CD4-positive, alpha-beta T cell (primary cell): Measurements from ENCODE around the gene FOSL2. TPM values are rescaled to one million over a fixed set of nuclear protein-coding genes. Genes with fewer than 3 reads are reported as not detected.

ENCODE experiments used
- ATAC-seq: fragments of 200-7000 bp; cut with Tn5 transposase; one replicate; pipeline ENCODE4 v1.10.0; 2022; ENCODE audit warnings: mild to moderate bottlenecking; ENCODE audit not compliant: poor library complexity
- CTCF ChIA-PET: fragments of 350-600 bp; sonication (Branson Sonifier 250); formaldehyde crosslinking; loops from one replicate; lab custom pipeline; 2021; ENCODE audit warnings: antibody characterized with exemption, inconsistent platforms; lab: Charles Lee
- POLR2A ChIA-PET: fragments of 350-600 bp; sonication (Branson Sonifier 250); formaldehyde crosslinking; loops from one replicate; lab custom pipeline; 2021; ENCODE audit warnings: antibody characterized with exemption, inconsistent platforms; lab: Charles Lee
- DNase-seq, 14 experiments: peaks; one replicate each; pipeline ENCODE4 v3.0.0-alpha.2; 2013 to 2020; ENCODE audit warnings: mixed read lengths in 2 of 14
- H3K27ac ChIP-seq, 2 donors: one replicate each; pipeline versions ENCODE4 v1.5.1 to v1.7.0; 2013; ENCODE audit warnings: low read length in 2 of 2, low read depth in 1 of 2, mild to moderate bottlenecking in 1 of 2
- H3K27me3 ChIP-seq, 2 experiments: 1 replicate in 1 of 2; 2 replicates in 1 of 2; pipeline versions ENCODE4 v1.6.1 to v1.7.0; 2013; ENCODE audit warnings: low read length in 2 of 2, control low read depth in 1 of 2, mild to moderate bottlenecking in 1 of 2, moderate library complexity in 1 of 2; ENCODE audit not compliant: insufficient read depth in 2 of 2, control insufficient read depth in 1 of 2
- H3K36me3 ChIP-seq: one replicate; pipeline ENCODE4 v1.6.1; 2013; ENCODE audit warnings: low read length, control low read depth; ENCODE audit not compliant: insufficient read depth
- H3K4me1 ChIP-seq: one replicate; pipeline ENCODE4 v1.6.1; 2013; ENCODE audit warnings: low read length, control low read depth; ENCODE audit not compliant: insufficient read depth
- H3K4me3 ChIP-seq: one replicate; pipeline ENCODE4 v1.5.1; 2013; ENCODE audit warnings: mild to moderate bottlenecking, low read length, moderate library complexity
- H3K9me3 ChIP-seq, 2 experiments: 1 replicate in 1 of 2; 2 replicates in 1 of 2; pipeline versions ENCODE4 v1.6.1 to v1.7.0; 2013; ENCODE audit warnings: low read length in 2 of 2, mild to moderate bottlenecking in 2 of 2, control low read depth in 1 of 2, moderate library complexity in 1 of 2; ENCODE audit not compliant: control insufficient read depth in 1 of 2, insufficient read depth in 1 of 2
- H3K27ac Mint-ChIP-seq: one replicate; pipeline ENCODE4 v1.8.0; 2020; ENCODE audit warnings: mixed read lengths
- H3K27me3 Mint-ChIP-seq: one replicate; pipeline ENCODE4 v1.8.0; 2021; ENCODE audit warnings: mixed read lengths
- H3K36me3 Mint-ChIP-seq: one replicate; pipeline ENCODE4 v1.8.0; 2021; ENCODE audit warnings: low read depth, mixed read lengths
- H3K4me1 Mint-ChIP-seq: one replicate; pipeline ENCODE4 v1.8.0; 2021; ENCODE audit warnings: low read depth, mixed read lengths
- H3K4me3 Mint-ChIP-seq: one replicate; pipeline ENCODE4 v1.8.0; 2020; ENCODE audit warnings: mild to moderate bottlenecking, mixed read lengths
- H3K9me3 Mint-ChIP-seq: one replicate; pipeline ENCODE4 v1.8.0; 2020; ENCODE audit warnings: mixed read lengths
- intact Hi-C, 2 experiments: fragments of 100-400 bp; cut with DNase I in 1 of 2; cut with micrococcal nuclease in 1 of 2; formaldehyde crosslinking; loops; one replicate each; pipeline versions ENCODE4 v1.15.1 to v1.9.0; 2023 to 2025; cut with DNase I, micrococcal nuclease
- total RNA-seq, 174 experiments: library from RNA in 2 of 174; stranded (reverse) in 2 of 174; gene quantifications; one replicate each; pipeline ENCODE4 v1.2.3 and lab custom pipeline; 2021 to 2026
- TF ChIP-seq, protein P1 (sequence below): fragments of 200-600 bp; IDR thresholded peaks from one replicate; pipeline ENCODE4 v1.8.0; 2022; ENCODE audit warnings: antibody characterized with exemption, mild to moderate bottlenecking

FOSL2 gene
- total RNA-seq, 2 experiments from 2014 or later = 152 to 155 TPM

DNA sequence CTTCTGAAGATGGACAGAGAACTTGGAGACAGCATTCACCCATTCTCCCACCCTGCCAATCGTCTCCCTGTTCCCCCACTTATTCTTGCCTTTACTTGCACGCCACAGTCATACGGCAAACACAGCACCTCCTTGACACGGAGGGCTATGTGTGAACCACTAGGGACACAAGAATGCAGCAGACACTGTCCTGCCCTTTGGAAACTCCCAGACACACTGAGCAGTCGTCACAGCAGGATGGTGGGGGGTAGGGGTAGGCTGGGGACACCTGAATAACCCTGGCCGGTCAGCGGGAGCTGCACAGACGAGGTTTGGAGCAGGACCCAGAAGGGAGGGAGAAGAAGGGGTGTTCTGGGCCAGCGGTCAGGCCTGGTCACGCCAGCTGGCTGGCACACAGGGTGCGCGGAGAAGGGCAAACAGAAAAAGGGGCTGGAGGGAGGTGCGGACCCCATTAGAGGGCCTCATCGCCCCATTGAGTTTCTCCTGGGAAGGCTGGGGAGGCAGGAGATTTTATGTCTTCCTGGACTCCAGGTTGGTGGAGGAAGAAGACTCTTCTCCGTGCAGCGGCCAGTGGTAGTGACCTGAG, 40.0 kb upstream of the FOSL2 start:
- TF ChIP-seq, protein P1, sequence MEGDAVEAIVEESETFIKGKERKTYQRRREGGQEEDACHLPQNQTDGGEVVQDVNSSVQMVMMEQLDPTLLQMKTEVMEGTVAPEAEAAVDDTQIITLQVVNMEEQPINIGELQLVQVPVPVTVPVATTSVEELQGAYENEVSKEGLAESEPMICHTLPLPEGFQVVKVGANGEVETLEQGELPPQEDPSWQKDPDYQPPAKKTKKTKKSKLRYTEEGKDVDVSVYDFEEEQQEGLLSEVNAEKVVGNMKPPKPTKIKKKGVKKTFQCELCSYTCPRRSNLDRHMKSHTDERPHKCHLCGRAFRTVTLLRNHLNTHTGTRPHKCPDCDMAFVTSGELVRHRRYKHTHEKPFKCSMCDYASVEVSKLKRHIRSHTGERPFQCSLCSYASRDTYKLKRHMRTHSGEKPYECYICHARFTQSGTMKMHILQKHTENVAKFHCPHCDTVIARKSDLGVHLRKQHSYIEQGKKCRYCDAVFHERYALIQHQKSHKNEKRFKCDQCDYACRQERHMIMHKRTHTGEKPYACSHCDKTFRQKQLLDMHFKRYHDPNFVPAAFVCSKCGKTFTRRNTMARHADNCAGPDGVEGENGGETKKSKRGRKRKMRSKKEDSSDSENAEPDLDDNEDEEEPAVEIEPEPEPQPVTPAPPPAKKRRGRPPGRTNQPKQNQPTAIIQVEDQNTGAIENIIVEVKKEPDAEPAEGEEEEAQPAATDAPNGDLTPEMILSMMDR = no peak
- no peaks in the 10 kb centered on the region for H3K27me3 ChIP-seq
- no peaks in the 10 kb centered on the region for H3K9me3 ChIP-seq
- POLR2A ChIA-PET = no interaction called here
- intact Hi-C loops = no loop called here
- H3K4me3 ChIP-seq = no peak overlapping the region
- no peak overlapping the region for H3K27ac Mint-ChIP-seq
- H3K27me3 Mint-ChIP-seq = no peaks in the 10 kb centered on the region
- H3K36me3 Mint-ChIP-seq = no peaks in the 10 kb centered on the region
- CTCF ChIA-PET = interaction anchor here (1.2 kb wide), 1 partner anchor 50 kb away, joined by 4 read pairs; no protein-coding TSS in a partner anchor
- no peak for ATAC-seq
- H3K4me1 ChIP-seq = peaks cover 41% of the 10 kb centered on the region
- no peak overlapping the region for H3K27ac ChIP-seq
- H3K4me1 Mint-ChIP-seq = peaks cover 13% of the 10 kb centered on the region
- no peaks in the 10 kb centered on the region for H3K36me3 ChIP-seq
- no peak overlapping the region for H3K4me3 Mint-ChIP-seq
- no peaks in the 10 kb centered on the region for H3K9me3 Mint-ChIP-seq
- DNase-seq = no peak

DNA sequence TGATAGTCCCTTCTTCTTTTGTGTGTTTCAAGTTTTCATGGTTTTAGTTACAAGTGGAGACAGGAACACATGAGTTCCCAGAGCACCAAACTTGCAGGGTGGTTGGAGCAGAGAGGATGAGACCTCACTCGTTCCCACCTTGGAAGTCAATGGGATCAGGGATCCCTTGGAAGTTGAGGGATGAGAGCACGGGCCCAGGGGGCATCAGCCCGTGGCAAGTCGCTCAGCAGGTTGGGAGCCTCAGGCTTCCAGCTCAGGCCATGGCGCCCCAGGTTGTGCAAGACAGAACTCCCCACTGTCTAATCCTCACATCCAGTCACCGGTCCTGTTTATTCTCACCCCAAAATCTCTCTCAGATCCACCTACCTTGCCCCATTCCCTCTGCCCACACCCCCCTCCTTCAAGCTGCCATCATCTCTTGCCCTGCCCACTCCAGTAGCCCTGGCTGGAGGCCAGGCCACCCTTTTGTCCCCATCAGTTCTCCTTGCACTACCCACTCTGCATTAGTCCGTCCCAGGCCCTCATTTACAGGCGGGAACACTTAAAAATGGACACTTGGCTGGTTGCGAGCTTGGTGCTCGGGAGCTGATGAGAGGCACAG, 37.6 kb upstream of the FOSL2 start:
- H3K27ac Mint-ChIP-seq = peak overlapping the region; percentile 42
- POLR2A ChIA-PET = no interaction called here
- no peaks in the 10 kb centered on the region for H3K9me3 ChIP-seq
- no peaks in the 10 kb centered on the region for H3K27me3 ChIP-seq
- DNase-seq (no peak), ATAC-seq (no peak)
- no peaks in the 10 kb centered on the region for H3K36me3 ChIP-seq
- intact Hi-C loops = no loop called here
- H3K4me3 ChIP-seq = no peak overlapping the region
- no peak overlapping the region for H3K27ac ChIP-seq
- CTCF ChIA-PET = no interaction called here
- no peaks in the 10 kb centered on the region for H3K36me3 Mint-ChIP-seq
- no peak overlapping the region for H3K4me3 Mint-ChIP-seq
- peaks cover 40% of the 10 kb centered on the region for H3K4me1 ChIP-seq
- H3K4me1 Mint-ChIP-seq = peaks cover 23% of the 10 kb centered on the region
- peaks cover 4% of the 10 kb centered on the region for H3K27me3 Mint-ChIP-seq
- no peaks in the 10 kb centered on the region for H3K9me3 Mint-ChIP-seq
- TF ChIP-seq, protein P1 = no peak

DNA sequence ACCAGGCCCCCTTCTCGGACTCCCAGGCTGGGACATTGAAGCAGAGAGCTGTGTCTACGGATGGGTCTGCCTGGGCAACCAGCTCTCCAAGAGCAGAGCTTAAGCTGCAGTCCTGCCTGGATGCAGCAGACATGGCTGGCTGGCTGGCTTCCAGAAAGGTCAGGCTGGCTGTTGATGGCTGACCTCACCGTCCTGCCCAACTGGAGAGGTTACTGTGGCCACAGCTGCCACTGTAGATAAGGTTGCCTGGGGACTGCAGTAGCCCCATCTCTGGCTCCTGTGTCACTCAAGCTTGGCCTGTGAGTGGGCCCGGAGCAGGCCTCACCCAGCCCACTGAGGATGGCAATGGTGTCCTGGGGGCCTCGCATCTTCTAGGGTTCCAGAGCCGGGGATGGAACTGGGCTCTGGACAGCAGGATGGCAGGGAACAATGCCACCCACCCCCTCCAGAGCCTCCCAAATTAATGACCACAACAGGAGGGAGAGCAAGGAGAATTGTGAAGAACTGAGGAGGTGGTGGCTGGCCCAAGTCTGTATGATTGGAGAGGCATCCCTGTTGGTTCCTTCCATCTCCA, 37.0 kb upstream of the FOSL2 start:
- no peak overlapping the region for H3K4me3 Mint-ChIP-seq
- H3K4me1 ChIP-seq = peaks cover 45% of the 10 kb centered on the region
- no peaks in the 10 kb centered on the region for H3K27me3 ChIP-seq
- no peaks in the 10 kb centered on the region for H3K36me3 ChIP-seq
- DNase-seq (no peak), ATAC-seq (no peak)
- no peak overlapping the region for H3K27ac ChIP-seq
- POLR2A ChIA-PET = no interaction called here
- no peaks in the 10 kb centered on the region for H3K9me3 ChIP-seq
- H3K4me3 ChIP-seq = no peak overlapping the region
- H3K36me3 Mint-ChIP-seq = no peaks in the 10 kb centered on the region
- CTCF ChIA-PET = no interaction called here
- peaks cover 4% of the 10 kb centered on the region for H3K27me3 Mint-ChIP-seq
- H3K27ac Mint-ChIP-seq = no peak overlapping the region
- TF ChIP-seq, protein P1 = no peak
- intact Hi-C loops = no loop called here
- no peaks in the 10 kb centered on the region for H3K9me3 Mint-ChIP-seq
- H3K4me1 Mint-ChIP-seq = peaks cover 27% of the 10 kb centered on the region
